ENCODE results near the gene PALLD.

GRCh38 chr4:168841000-168841671, 344.3 kb downstream of the PALLD start:
- TF ChIP-seq CTCF (conservative IDR thresholded peaks at IDR 0.05; ENCODE audit: low read depth, low read length), result no peak
- no peak for TF ChIP-seq EZH2 (IDR thresholded peaks at IDR 0.05; ENCODE audit: low read length, unreplicated experiment)
